Upper lobe of right lung (tissue), 1 donor: ENCODE data around the gene POU2F1. TPM values are rescaled to one million over a fixed set of nuclear protein-coding genes. Genes with fewer than 3 reads are reported as not detected.

Experiments used
- ATAC-seq: fragments of 200-7000 bp; cut with Tn5 transposase; one replicate; pipeline ENCODE4 v1.9.1; 2020; ENCODE audit warnings: mild to moderate bottlenecking, moderate library complexity
- DNase-seq: peaks from one replicate; pipeline ENCODE4 v3.0.0-alpha.2; 2020
- H3K27ac ChIP-seq: fragments of 200-600 bp; one replicate; pipeline ENCODE4 v1.8.0; 2022
- H3K27me3 ChIP-seq: fragments of 200-600 bp; one replicate; pipeline ENCODE4 v1.8.0; 2022; ENCODE audit warnings: mild to moderate bottlenecking
- H3K36me3 ChIP-seq: fragments of 200-600 bp; one replicate; pipeline ENCODE4 v1.8.0; 2022
- H3K4me1 ChIP-seq: fragments of 200-600 bp; one replicate; pipeline ENCODE4 v1.8.0; 2022
- H3K4me3 ChIP-seq: fragments of 200-600 bp; one replicate; pipeline ENCODE4 v1.8.0; 2022; ENCODE audit warnings: mild to moderate bottlenecking
- H3K9me3 ChIP-seq: fragments of 200-600 bp; one replicate; pipeline ENCODE4 v1.8.0; 2022
- CTCF ChIP-seq: fragments of 200-600 bp; IDR thresholded peaks from one replicate; pipeline ENCODE4 v1.8.0; 2022; ENCODE audit warnings: antibody characterized with exemption
- intact Hi-C: fragments of 100-400 bp; cut with DNase I; formaldehyde crosslinking; loops from one replicate; pipeline ENCODE4 v1.11.0; 2022
- total RNA-seq: library from RNA; stranded (reverse); fragmentation: NEBNext Ultra II Directional; extraction: Animal tissue kit (Norgen Biotek cat#: 25700); gene quantifications from one replicate; pipeline ENCODE4 v1.2.1, GENCODE V29; 2021
- donor health status: DM: no; HTN: yes; CAD: no; lungs with severe emphysema.

POU2F1 gene
- total RNA-seq, 1 donor from 2014 or later, result 15.3 TPM

GRCh38 chr1:167454304-167454893 is 233.7 kb downstream of the POU2F1 start:
- Histone ChIP-seq H3K27ac (peak overlapping the region; percentile 84), H3K4me3 (peak overlapping the region; percentile 90), H3K9me3 (no peaks in the 10 kb centered on the region), H3K27me3 (no peaks in the 10 kb centered on the region), H3K36me3 (no peaks in the 10 kb centered on the region), H3K4me1 (peaks cover 3% of the 10 kb centered on the region)
- no peak for TF ChIP-seq CTCF
- no peak for ATAC-seq
- intact Hi-C loops, result no loop called here
- no peak for DNase-seq

GRCh38 chr1:167454894-167455785 is 234.5 kb downstream of the POU2F1 start:
- no peak for TF ChIP-seq CTCF

GRCh38 chr1:167455786-167456446 is 235.2 kb downstream of the POU2F1 start:
- no peak for TF ChIP-seq CTCF
- H3K4me1 ChIP-seq, result peaks cover 3% of the 10 kb centered on the region
- H3K4me3 ChIP-seq, result peak overlapping the region; percentile 90
- DNase-seq (no peak), ATAC-seq (peak; percentile 62)
- H3K27ac ChIP-seq, result peak overlapping the region; percentile 84
- no peaks in the 10 kb centered on the region for H3K27me3 ChIP-seq
- intact Hi-C loops, result no loop called here
- no peaks in the 10 kb centered on the region for H3K9me3 ChIP-seq
- H3K36me3 ChIP-seq, result no peaks in the 10 kb centered on the region

More at GRCh38 chr1:167454894-167455785, 234.5 kb downstream of the POU2F1 start:
- Histone ChIP-seq H3K4me1 (peaks cover 3% of the 10 kb centered on the region), H3K4me3 (peak overlapping the region; percentile 90), H3K9me3 (no peaks in the 10 kb centered on the region), H3K27ac (peak overlapping the region; percentile 84), H3K36me3 (no peaks in the 10 kb centered on the region), H3K27me3 (no peaks in the 10 kb centered on the region)
- ATAC-seq (peak; percentile 89), DNase-seq (peak; percentile 89)
- intact Hi-C loops, result no loop called here

GRCh38 chr1:167456524-167456923 is 235.8 kb downstream of the POU2F1 start:
- Histone ChIP-seq H3K9me3 (no peaks in the 10 kb centered on the region), H3K27me3 (no peaks in the 10 kb centered on the region), H3K27ac (no peak overlapping the region), H3K4me3 (peak overlapping the region; percentile 90), H3K36me3 (no peaks in the 10 kb centered on the region), H3K4me1 (peaks cover 3% of the 10 kb centered on the region)
- DNase-seq (no peak), ATAC-seq (no peak)
- intact Hi-C loops, result no loop called here
- TF ChIP-seq CTCF, result no peak

GRCh38 chr1:167456926-167457325 is 236.2 kb downstream of the POU2F1 start:
- Histone ChIP-seq H3K27me3 (no peaks in the 10 kb centered on the region), H3K4me3 (no peak overlapping the region), H3K36me3 (no peaks in the 10 kb centered on the region), H3K9me3 (no peaks in the 10 kb centered on the region), H3K4me1 (peaks cover 3% of the 10 kb centered on the region), H3K27ac (no peak overlapping the region)
- TF ChIP-seq CTCF, result no peak
- DNase-seq (no peak), ATAC-seq (no peak)
- intact Hi-C loops, result no loop called here
